HepG2 (cell line): ENCODE measurements around the gene CISD3. TPM values are rescaled to one million over a fixed set of nuclear protein-coding genes. Genes with fewer than 3 reads are reported as not detected.

Experiments
- AGO2 ChIP-seq: fragments of 200-400 bp; formaldehyde crosslinking; optimal IDR thresholded peaks from 2 replicates; pipeline ENCODE3; 2017; ENCODE audit warnings: mild to moderate bottlenecking, low read depth, low read length, moderate library complexity
- ATM ChIP-seq: fragments of 450-650 bp; IDR thresholded peaks from 2 replicates; pipeline ENCODE4 v1.7.1; 2017; ENCODE audit warnings: mild to moderate bottlenecking, borderline replicate concordance
- BORCS8-MEF2B ChIP-seq: sonication (generic); formaldehyde crosslinking; IDR thresholded peaks from 2 replicates; pipeline ENCODE4 v1.8.0; 2022; ENCODE audit warnings: mild to moderate bottlenecking, missing genetic modification reagents
- IKZF4 ChIP-seq: sonication (generic); formaldehyde crosslinking; IDR thresholded peaks from 2 replicates; pipeline ENCODE4 v1.5.1; 2020; ENCODE audit warnings: borderline replicate concordance, mild to moderate bottlenecking, low read depth, missing genetic modification reagents; ENCODE audit errors: not compliant biosample characterization
- KDM5B ChIP-seq: sonication (generic); formaldehyde crosslinking; IDR thresholded peaks from 2 replicates; pipeline ENCODE4 v1.4.0; 2020; ENCODE audit warnings: missing genetic modification reagents, mild to moderate bottlenecking, borderline replicate concordance
- ZC3H4 ChIP-seq: sonication (generic); formaldehyde crosslinking; IDR thresholded peaks from 2 replicates; pipeline ENCODE4 v1.4.0; 2020; ENCODE audit warnings: missing genetic modification reagents, borderline replicate concordance
- ZFP82 ChIP-seq: sonication (generic); formaldehyde crosslinking; IDR thresholded peaks from 2 replicates; pipeline ENCODE4 v1.5.1; 2020; ENCODE audit warnings: mild to moderate bottlenecking, missing genetic modification reagents, borderline replicate concordance
- ZNF772 ChIP-seq: sonication (generic); formaldehyde crosslinking; IDR thresholded peaks from 2 replicates; pipeline ENCODE4 v1.5.0; 2020; ENCODE audit warnings: mild to moderate bottlenecking, missing genetic modification reagents
- polyA plus RNA-seq, 8 experiments: library from polyadenylated mRNA; depleted of rRNA in 3 of 8; stranded (reverse) in 7 of 8; unstranded in 1 of 8; fragments of >200 nt; fragmentation: Illumina TruSeq in 4 of 8; extraction: Trizol in 4 of 8; gene quantifications; 2 replicates each; pipeline versions ENCODE4 v1.2.1 to v1.2.3, GENCODE V29; 2011 to 2016; ENCODE audit warnings: low read depth in 4 of 8, missing spikeins in 1 of 8, mixed read lengths in 1 of 8; ENCODE audit not compliant: insufficient read depth in 1 of 8
- total RNA-seq, 5 experiments: library from RNA; depleted of rRNA; stranded (reverse); fragments of >200 nt; fragmentation: Illumina TruSeq; extraction: Trizol; gene quantifications; 2 replicates each; pipeline ENCODE4 v1.2.3, GENCODE V29; 2016; ENCODE audit warnings: low read depth in 1 of 5
- TF ChIP-seq, protein P1 (sequence below): sonication (generic); formaldehyde crosslinking; IDR thresholded peaks from 2 replicates; pipeline ENCODE4; 2020; ENCODE audit warnings: missing genetic modification reagents, mild to moderate bottlenecking, borderline replicate concordance
- TF ChIP-seq, protein P2 (sequence below): sonication (generic); formaldehyde crosslinking; IDR thresholded peaks from 2 replicates; pipeline ENCODE4 v1.5.0; 2020; ENCODE audit warnings: mild to moderate bottlenecking, missing genetic modification reagents
- TF ChIP-seq, protein P3 (sequence below): sonication (generic); formaldehyde crosslinking; IDR thresholded peaks from 2 replicates; pipeline ENCODE4 v1.8.1; 2023; ENCODE audit warnings: mild to moderate bottlenecking, missing genetic modification reagents
- TF ChIP-seq, protein P4 (sequence below): sonication (generic); formaldehyde crosslinking; IDR thresholded peaks from 2 replicates; pipeline ENCODE4 v1.8.0; 2022; ENCODE audit warnings: low read depth, missing genetic modification reagents
- TF ChIP-seq, protein P5 (sequence below): sonication (generic); formaldehyde crosslinking; IDR thresholded peaks from 2 replicates; pipeline ENCODE4 v1.8.1; 2022; ENCODE audit warnings: low read depth, mild to moderate bottlenecking, missing genetic modification reagents
- TF ChIP-seq, protein P6 (sequence below): sonication (generic); formaldehyde crosslinking; IDR thresholded peaks from 2 replicates; pipeline ENCODE4 v1.4.0; 2020; ENCODE audit warnings: mild to moderate bottlenecking, missing genetic modification reagents
- TF ChIP-seq, protein P7 (sequence below): sonication (generic); formaldehyde crosslinking; IDR thresholded peaks from 2 replicates; pipeline ENCODE4 v1.4.0; 2020; ENCODE audit warnings: missing genetic modification reagents; ENCODE audit errors: not compliant biosample characterization

CISD3 gene
- total and polyA plus RNA-seq, 2 of the 13 experiments (the other 11 are each of a cell fraction or from before 2014, with no cell fraction given), result 30.0 to 34.1 TPM

DNA sequence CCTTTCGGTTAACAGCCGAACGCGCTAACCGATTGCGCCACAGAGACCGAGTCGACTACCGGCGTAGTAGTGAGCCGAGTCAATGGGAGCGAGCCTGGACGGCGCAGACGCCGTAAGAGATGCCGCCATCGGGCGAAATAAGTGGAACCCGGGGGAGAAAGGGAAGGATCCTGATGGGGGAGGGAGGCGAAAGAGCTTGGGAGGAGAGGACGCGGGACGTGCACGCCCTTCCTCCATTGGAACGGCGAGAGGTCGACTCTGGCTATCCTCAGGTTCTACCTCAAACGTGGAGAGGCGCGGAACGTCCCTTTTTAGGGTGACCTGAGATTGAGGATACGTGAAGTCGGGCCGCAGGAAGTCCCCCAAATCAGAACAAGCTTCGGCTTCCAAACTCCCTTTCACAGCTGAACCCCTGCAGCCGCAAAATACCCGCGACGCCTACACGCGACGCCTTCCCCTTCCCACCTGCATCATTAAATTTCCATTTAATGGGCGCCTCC lies 21.7 kb downstream of the CISD3 start (continued):
- TF ChIP-seq, protein P1, sequence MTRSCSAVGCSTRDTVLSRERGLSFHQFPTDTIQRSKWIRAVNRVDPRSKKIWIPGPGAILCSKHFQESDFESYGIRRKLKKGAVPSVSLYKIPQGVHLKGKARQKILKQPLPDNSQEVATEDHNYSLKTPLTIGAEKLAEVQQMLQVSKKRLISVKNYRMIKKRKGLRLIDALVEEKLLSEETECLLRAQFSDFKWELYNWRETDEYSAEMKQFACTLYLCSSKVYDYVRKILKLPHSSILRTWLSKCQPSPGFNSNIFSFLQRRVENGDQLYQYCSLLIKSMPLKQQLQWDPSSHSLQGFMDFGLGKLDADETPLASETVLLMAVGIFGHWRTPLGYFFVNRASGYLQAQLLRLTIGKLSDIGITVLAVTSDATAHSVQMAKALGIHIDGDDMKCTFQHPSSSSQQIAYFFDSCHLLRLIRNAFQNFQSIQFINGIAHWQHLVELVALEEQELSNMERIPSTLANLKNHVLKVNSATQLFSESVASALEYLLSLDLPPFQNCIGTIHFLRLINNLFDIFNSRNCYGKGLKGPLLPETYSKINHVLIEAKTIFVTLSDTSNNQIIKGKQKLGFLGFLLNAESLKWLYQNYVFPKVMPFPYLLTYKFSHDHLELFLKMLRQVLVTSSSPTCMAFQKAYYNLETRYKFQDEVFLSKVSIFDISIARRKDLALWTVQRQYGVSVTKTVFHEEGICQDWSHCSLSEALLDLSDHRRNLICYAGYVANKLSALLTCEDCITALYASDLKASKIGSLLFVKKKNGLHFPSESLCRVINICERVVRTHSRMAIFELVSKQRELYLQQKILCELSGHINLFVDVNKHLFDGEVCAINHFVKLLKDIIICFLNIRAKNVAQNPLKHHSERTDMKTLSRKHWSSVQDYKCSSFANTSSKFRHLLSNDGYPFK (CRISPR knock-in tag), result peak; percentile 8; the same call in 1 of the 2 replicates
- peak; percentile 85; the same call in 1 of the 2 replicates for TF ChIP-seq BORCS8-MEF2B (CRISPR knock-in tag)
- TF ChIP-seq KDM5B (CRISPR knock-in tag), result peak; percentile 63; the same call in 1 of the 2 replicates
- no peak for TF ChIP-seq ZFP82 (CRISPR knock-in tag)
- no peak for TF ChIP-seq ATM
- no peak; the same call in 1 of the 2 replicates for TF ChIP-seq ZNF772 (CRISPR knock-in tag)
- TF ChIP-seq ZC3H4 (CRISPR knock-in tag), result no peak
- TF ChIP-seq, protein P2, sequence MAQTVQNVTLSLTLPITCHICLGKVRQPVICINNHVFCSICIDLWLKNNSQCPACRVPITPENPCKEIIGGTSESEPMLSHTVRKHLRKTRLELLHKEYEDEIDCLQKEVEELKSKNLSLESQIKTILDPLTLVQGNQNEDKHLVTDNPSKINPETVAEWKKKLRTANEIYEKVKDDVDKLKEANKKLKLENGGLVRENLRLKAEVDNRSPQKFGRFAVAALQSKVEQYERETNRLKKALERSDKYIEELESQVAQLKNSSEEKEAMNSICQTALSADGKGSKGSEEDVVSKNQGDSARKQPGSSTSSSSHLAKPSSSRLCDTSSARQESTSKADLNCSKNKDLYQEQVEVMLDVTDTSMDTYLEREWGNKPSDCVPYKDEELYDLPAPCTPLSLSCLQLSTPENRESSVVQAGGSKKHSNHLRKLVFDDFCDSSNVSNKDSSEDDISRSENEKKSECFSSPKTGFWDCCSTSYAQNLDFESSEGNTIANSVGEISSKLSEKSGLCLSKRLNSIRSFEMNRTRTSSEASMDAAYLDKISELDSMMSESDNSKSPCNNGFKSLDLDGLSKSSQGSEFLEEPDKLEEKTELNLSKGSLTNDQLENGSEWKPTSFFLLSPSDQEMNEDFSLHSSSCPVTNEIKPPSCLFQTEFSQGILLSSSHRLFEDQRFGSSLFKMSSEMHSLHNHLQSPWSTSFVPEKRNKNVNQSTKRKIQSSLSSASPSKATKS (CRISPR knock-in tag), result no peak
- TF ChIP-seq, protein P3, sequence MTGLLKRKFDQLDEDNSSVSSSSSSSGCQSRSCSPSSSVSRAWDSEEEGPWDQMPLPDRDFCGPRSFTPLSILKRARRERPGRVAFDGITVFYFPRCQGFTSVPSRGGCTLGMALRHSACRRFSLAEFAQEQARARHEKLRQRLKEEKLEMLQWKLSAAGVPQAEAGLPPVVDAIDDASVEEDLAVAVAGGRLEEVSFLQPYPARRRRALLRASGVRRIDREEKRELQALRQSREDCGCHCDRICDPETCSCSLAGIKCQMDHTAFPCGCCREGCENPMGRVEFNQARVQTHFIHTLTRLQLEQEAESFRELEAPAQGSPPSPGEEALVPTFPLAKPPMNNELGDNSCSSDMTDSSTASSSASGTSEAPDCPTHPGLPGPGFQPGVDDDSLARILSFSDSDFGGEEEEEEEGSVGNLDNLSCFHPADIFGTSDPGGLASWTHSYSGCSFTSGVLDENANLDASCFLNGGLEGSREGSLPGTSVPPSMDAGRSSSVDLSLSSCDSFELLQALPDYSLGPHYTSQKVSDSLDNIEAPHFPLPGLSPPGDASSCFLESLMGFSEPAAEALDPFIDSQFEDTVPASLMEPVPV (CRISPR knock-in tag), result no peak; the same call in 1 of the 2 replicates
- TF ChIP-seq, protein P4, sequence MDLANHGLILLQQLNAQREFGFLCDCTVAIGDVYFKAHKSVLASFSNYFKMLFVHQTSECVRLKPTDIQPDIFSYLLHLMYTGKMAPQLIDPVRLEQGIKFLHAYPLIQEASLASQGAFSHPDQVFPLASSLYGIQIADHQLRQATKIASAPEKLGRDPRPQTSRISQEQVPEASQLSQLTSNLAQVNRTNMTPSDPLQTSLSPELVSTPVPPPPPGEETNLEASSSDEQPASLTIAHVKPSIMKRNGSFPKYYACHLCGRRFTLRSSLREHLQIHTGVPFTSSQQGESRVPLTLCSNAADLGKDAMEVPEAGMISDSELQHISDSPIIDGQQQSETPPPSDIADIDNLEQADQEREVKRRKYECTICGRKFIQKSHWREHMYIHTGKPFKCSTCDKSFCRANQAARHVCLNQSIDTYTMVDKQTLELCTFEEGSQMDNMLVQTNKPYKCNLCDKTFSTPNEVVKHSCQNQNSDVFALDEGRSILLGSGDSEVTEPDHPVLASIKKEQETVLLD (CRISPR knock-in tag), result peak; percentile 74
- TF ChIP-seq IKZF4 (CRISPR knock-in tag), result no peak
- TF ChIP-seq, protein P5, sequence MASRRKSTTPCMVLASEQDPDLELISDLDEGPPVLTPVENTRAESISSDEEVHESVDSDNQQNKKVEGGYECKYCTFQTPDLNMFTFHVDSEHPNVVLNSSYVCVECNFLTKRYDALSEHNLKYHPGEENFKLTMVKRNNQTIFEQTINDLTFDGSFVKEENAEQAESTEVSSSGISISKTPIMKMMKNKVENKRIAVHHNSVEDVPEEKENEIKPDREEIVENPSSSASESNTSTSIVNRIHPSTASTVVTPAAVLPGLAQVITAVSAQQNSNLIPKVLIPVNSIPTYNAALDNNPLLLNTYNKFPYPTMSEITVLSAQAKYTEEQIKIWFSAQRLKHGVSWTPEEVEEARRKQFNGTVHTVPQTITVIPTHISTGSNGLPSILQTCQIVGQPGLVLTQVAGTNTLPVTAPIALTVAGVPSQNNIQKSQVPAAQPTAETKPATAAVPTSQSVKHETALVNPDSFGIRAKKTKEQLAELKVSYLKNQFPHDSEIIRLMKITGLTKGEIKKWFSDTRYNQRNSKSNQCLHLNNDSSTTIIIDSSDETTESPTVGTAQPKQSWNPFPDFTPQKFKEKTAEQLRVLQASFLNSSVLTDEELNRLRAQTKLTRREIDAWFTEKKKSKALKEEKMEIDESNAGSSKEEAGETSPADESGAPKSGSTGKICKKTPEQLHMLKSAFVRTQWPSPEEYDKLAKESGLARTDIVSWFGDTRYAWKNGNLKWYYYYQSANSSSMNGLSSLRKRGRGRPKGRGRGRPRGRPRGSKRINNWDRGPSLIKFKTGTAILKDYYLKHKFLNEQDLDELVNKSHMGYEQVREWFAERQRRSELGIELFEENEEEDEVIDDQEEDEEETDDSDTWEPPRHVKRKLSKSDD (CRISPR knock-in tag), result 0 out of 2 replicates have a peak, but pooled peaks have one; percentile 58
- TF ChIP-seq AGO2, result peak; percentile 28
- TF ChIP-seq, protein P6, sequence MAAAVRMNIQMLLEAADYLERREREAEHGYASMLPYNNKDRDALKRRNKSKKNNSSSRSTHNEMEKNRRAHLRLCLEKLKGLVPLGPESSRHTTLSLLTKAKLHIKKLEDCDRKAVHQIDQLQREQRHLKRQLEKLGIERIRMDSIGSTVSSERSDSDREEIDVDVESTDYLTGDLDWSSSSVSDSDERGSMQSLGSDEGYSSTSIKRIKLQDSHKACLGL, result no peak
- TF ChIP-seq, protein P7, sequence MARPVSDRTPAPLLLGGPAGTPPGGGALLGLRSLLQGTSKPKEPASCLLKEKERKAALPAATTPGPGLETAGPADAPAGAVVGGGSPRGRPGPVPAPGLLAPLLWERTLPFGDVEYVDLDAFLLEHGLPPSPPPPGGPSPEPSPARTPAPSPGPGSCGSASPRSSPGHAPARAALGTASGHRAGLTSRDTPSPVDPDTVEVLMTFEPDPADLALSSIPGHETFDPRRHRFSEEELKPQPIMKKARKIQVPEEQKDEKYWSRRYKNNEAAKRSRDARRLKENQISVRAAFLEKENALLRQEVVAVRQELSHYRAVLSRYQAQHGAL (CRISPR knock-in tag), result no peak
